GM12878 (cell line): ENCODE results near the gene GSG1. TPM values are rescaled to one million over a fixed set of nuclear protein-coding genes. Genes with fewer than 3 reads are reported as not detected.

Source experiments
- ATAC-seq: fragments of 200-7000 bp; cut with Tn5 transposase; 3 replicates; pipeline ENCODE4 v1.9.1; 2020; ENCODE audit warnings: mild to moderate bottlenecking, moderate library complexity
- BruUV-seq: library from RNA; stranded (reverse); fragments of 400-500 nt; replicated peaks from 2 replicates; lab custom pipeline; 2021; lab: Mats Ljungman, UMichigan
- CTCF ChIA-PET: fragments of 300-600 bp; sonication (Branson Sonifier 250); formaldehyde crosslinking; extraction: SDS; loops from one replicate; lab custom pipeline; 2021; ENCODE audit warnings: inconsistent platforms; lab: Yijun Ruan, JAX
- POLR2A ChIA-PET: fragments of 350-600 bp; formaldehyde crosslinking; extraction: SDS; loops from one replicate; lab custom pipeline; 2021; ENCODE audit warnings: inconsistent platforms; lab: Charles Lee
- RAD21 ChIA-PET: fragments of 300-600 bp; sonication (Branson Sonifier 250); formaldehyde crosslinking; loops from one replicate; lab custom pipeline; 2023; ENCODE audit warnings: antibody characterized with exemption; ENCODE audit not compliant: unreplicated experiment; lab: Charles Lee
- SMC1A ChIA-PET: fragments of 300-600 bp; sonication (Branson Sonifier 250); formaldehyde crosslinking; loops from one replicate; lab custom pipeline; 2023; ENCODE audit not compliant: unreplicated experiment, uncharacterized antibody; lab: Charles Lee
- DNase-seq: peaks from one replicate; pipeline ENCODE4 v3.0.0-alpha.2; 2011; ENCODE audit warnings: low read depth, low spot score
- FAIRE-seq: peaks from 3 replicates; lab custom pipeline; 2011; peaks lifted over from hg19 to GRCh38; lab: Jason Lieb, UNC
- H2AFZ ChIP-seq: 2 replicates; pipeline ENCODE4 v1.6.0; 2011; ENCODE audit warnings: low read depth, low read length, control low read depth; ENCODE audit not compliant: control insufficient read depth
- H3K27ac ChIP-seq: 2 replicates; pipeline ENCODE4 v1.5.1; 2011; ENCODE audit warnings: control low read depth; ENCODE audit not compliant: control insufficient read depth, insufficient read depth
- H3K27me3 ChIP-seq, 2 experiments: replicated peaks in 1 of 2; 2 replicates each; pipeline versions ENCODE4 v1.6.0 to v1.6.1; 2011; ENCODE audit warnings: low read length in 1 of 2; ENCODE audit not compliant: control insufficient read depth in 2 of 2, insufficient read depth in 2 of 2
- H3K36me3 ChIP-seq, 2 experiments: 2 replicates each; pipeline ENCODE4 v1.5.1; 2011; ENCODE audit warnings: low read length in 1 of 2; ENCODE audit not compliant: control insufficient read depth in 2 of 2, insufficient read depth in 2 of 2
- H3K4me1 ChIP-seq: 2 replicates; pipeline ENCODE4 v1.6.1; 2011; ENCODE audit warnings: mild to moderate bottlenecking, low read length, moderate library complexity, mixed read lengths; ENCODE audit not compliant: control insufficient read depth, insufficient read depth
- H3K4me2 ChIP-seq: 2 replicates; pipeline ENCODE4 v1.6.0; 2011; ENCODE audit warnings: control low read depth; ENCODE audit not compliant: control insufficient read depth, insufficient read depth
- H3K4me3 ChIP-seq: fragments of 200-600 bp; sonication (generic); 2 replicates; pipeline ENCODE4 v1.5.1; 2016
- H3K79me2 ChIP-seq: 2 replicates; pipeline ENCODE4 v1.6.0; 2011; ENCODE audit warnings: low read length; ENCODE audit not compliant: control insufficient read depth, insufficient read depth
- H3K9ac ChIP-seq: 2 replicates; pipeline ENCODE4 v1.8.0; 2011; ENCODE audit warnings: low read length, control low read depth, mixed read lengths; ENCODE audit not compliant: control insufficient read depth, insufficient read depth
- H3K9me3 ChIP-seq: replicated peaks from 3 replicates; pipeline ENCODE4 v1.5.1; 2011; ENCODE audit warnings: mild to moderate bottlenecking, low read length; ENCODE audit not compliant: control insufficient read depth, insufficient read depth
- H4K20me1 ChIP-seq: 2 replicates; pipeline ENCODE4 v1.6.0; 2011; ENCODE audit not compliant: control insufficient read depth, insufficient read depth
- ASH2L ChIP-seq: fragments of 300-600, 200-600 bp; sonication (generic); IDR thresholded peaks from 2 replicates; pipeline ENCODE4 v1.6.1; 2017; ENCODE audit warnings: low read depth, mild to moderate bottlenecking, borderline replicate concordance
- CUX1 ChIP-seq: IDR thresholded peaks from 2 replicates; pipeline ENCODE4 v1.6.1; 2012; ENCODE audit warnings: improper control_type of control experiment, low read depth, low read length; ENCODE audit not compliant: insufficient replicate concordance
- EGR1 ChIP-seq, 2 experiments: IDR thresholded peaks; 1 replicate in 1 of 2; 2 replicates in 1 of 2; pipeline ENCODE4 v1.6.1; 2011 to 2012; ENCODE audit warnings: low read depth in 2 of 2, low read length in 2 of 2, borderline replicate concordance in 1 of 2, mild to moderate bottlenecking in 1 of 2, moderate library complexity in 1 of 2
- MEF2B ChIP-seq: fragments of 450-650 bp; IDR thresholded peaks from 2 replicates; pipeline ENCODE4 v1.6.1; 2018; ENCODE audit warnings: mild to moderate bottlenecking, moderate library complexity; ENCODE audit not compliant: partially characterized antibody, poor library complexity, severe bottlenecking
- NFIC ChIP-seq: IDR thresholded peaks from 2 replicates; pipeline ENCODE4 v1.6.1; 2012; ENCODE audit warnings: low read depth, mild to moderate bottlenecking, inconsistent platforms, low read length, moderate library complexity
- SREBF2 ChIP-seq: IDR thresholded peaks from 2 replicates; pipeline ENCODE4 v1.6.1; 2012; ENCODE audit warnings: mild to moderate bottlenecking, low read length
- SUPT20H ChIP-seq: IDR thresholded peaks from 2 replicates; pipeline ENCODE4 v1.6.1; 2011; ENCODE audit warnings: low read depth, mild to moderate bottlenecking, low read length, moderate library complexity, borderline replicate concordance; ENCODE audit not compliant: control insufficient read depth
- ZNF592 ChIP-seq: fragments of 450-650 bp; IDR thresholded peaks from 2 replicates; pipeline ENCODE4 v1.6.1; 2017; ENCODE audit warnings: mild to moderate bottlenecking, moderate library complexity
- WGBS: methylation state at CpG from one replicate; pipeline ENCODE4 v1.1.6; 2016; ENCODE audit warnings: low lambda C conversion rate; ENCODE audit not compliant: insufficient replicate concordance, insufficient coverage; ENCODE audit errors: missing lambda C conversion rate; 5-methylcytosine and 5-hydroxymethylcytosine counted together
- in situ Hi-C: fragments of 300-500 bp; cut with MboI; formaldehyde crosslinking; loops from 9 replicates; pipeline ENCODE4 v1.14.3; 2018; ENCODE audit warnings: mixed read lengths
- intact Hi-C: fragments of 100-400 bp; cut with micrococcal nuclease; formaldehyde crosslinking; loops from one replicate; pipeline ENCODE4 v1.14.2; 2022; ENCODE audit not compliant: unreplicated experiment
- polyA plus RNA-seq, 11 experiments: library from polyadenylated mRNA; depleted of rRNA in 4 of 11; unstranded in 6 of 11; stranded (reverse) in 5 of 11; fragments of >200 nt; fragmentation: Nextera tagmentation in 4 of 11; fragmentation: Illumina TruSeq in 1 of 11; extraction: Ambion mirVana in 4 of 11; extraction: Trizol in 1 of 11; gene quantifications; 1 replicate in 1 of 11; 2 replicates in 10 of 11; pipeline versions ENCODE4 v1.2.1 to v1.2.3, GENCODE V29; 2011 to 2016; ENCODE audit warnings: inconsistent platforms in 2 of 11, missing spikeins in 2 of 11, low read depth in 1 of 11
- total RNA-seq, 4 experiments: library from RNA; depleted of rRNA in 3 of 4; stranded (reverse); fragments of >200 nt in 3 of 4; fragmentation: Illumina TruSeq in 1 of 4; extraction: Trizol in 1 of 4; gene quantifications; 2 replicates each; pipeline versions ENCODE4 v1.2.1 to v1.2.3, GENCODE V29; 2013 to 2021
- TF ChIP-seq, protein P1 (sequence below): fragments of 450-650 bp; IDR thresholded peaks from 2 replicates; pipeline ENCODE4 v1.6.1; 2017; ENCODE audit warnings: mild to moderate bottlenecking, low read depth, inconsistent platforms; ENCODE audit not compliant: poor library complexity, severe bottlenecking

Gene GSG1
- total and polyA plus RNA-seq, 10 of the 15 experiments (the other 5 are each of a cell fraction or from before 2014, with no cell fraction given), result not detected

DNA sequence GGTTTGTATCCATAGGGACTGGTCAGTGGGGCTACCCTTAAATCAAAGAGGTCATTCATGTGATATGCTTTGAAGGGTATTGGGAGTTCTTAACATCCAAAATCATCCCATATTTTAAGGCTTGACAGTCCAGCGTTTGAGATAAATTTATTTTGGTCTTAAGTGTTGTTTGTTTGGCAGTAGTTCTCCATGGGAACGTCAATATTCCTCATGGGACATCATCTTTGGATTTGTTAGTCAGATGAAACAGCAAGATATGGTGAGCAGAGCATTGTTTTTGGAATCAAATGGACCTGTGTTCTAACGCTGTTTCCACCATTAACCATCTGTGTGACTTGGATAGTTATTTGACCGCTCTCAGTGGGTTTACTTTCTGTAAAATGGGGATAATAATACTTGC, 45.9 kb upstream of the GSG1 start:
- BruUV-seq, result no TSS peak

More for the DNA sequence above, 45.9 kb upstream of the GSG1 start:
- ChIA-PET POLR2A (no interaction called here), SMC1A (interaction anchor here (0.8 to 0.9 kb wide), 2 partner anchors 16 to 84 kb away, joined by 3 to 4 read pairs; no protein-coding TSS in a partner anchor), CTCF (no interaction called here), RAD21 (no interaction called here)
- no peaks in the 10 kb centered on the region; the same call in 1 of the 2 replicates for H4K20me1 ChIP-seq
- no peak for DNase-seq
- no peak overlapping the region for H3K4me3 ChIP-seq
- no peak for FAIRE-seq
- H3K9me3 ChIP-seq, result no peaks in the 10 kb centered on the region
- no peak overlapping the region for H2AFZ ChIP-seq
- no peaks in the 10 kb centered on the region for H3K4me1 ChIP-seq
- 45% methylated on average over 4 of the region's 4 CpGs for WGBS
- ATAC-seq, result no peak
- no peak overlapping the region for H3K27ac ChIP-seq
- in situ Hi-C loops, result no loop called here
- no peak overlapping the region for H3K9ac ChIP-seq
- H3K79me2 ChIP-seq, result no peaks in the 10 kb centered on the region
- H3K27me3 ChIP-seq, result peaks cover 3 to 10% of the 10 kb centered on the region in 2 experiments
- intact Hi-C loops, result no loop called here
- no peak overlapping the region for H3K4me2 ChIP-seq
- TF ChIP-seq SUPT20H, result no peak
- no peak for TF ChIP-seq NFIC
- no peak for TF ChIP-seq ZNF592
- TF ChIP-seq ASH2L, result no peak
- no peak for TF ChIP-seq CUX1
- no peak for TF ChIP-seq SREBF2
- TF ChIP-seq MEF2B, result no peak
- TF ChIP-seq, protein P1, sequence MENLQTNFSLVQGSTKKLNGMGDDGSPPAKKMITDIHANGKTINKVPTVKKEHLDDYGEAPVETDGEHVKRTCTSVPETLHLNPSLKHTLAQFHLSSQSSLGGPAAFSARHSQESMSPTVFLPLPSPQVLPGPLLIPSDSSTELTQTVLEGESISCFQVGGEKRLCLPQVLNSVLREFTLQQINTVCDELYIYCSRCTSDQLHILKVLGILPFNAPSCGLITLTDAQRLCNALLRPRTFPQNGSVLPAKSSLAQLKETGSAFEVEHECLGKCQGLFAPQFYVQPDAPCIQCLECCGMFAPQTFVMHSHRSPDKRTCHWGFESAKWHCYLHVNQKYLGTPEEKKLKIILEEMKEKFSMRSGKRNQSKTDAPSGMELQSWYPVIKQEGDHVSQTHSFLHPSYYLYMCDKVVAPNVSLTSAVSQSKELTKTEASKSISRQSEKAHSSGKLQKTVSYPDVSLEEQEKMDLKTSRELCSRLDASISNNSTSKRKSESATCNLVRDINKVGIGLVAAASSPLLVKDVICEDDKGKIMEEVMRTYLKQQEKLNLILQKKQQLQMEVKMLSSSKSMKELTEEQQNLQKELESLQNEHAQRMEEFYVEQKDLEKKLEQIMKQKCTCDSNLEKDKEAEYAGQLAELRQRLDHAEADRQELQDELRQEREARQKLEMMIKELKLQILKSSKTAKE, result no peak
- no peak for TF ChIP-seq EGR1 (IDR thresholded peaks at IDR 0.05; ENCODE audit: borderline replicate concordance in 1 of 2, low read depth in 2 of 2, low read length in 2 of 2)
- TF ChIP-seq, all 136 proteins: peak for 0
- no peaks in the 10 kb centered on the region for H3K36me3 ChIP-seq
